Lung (tissue), 12 donors: ENCODE results near the gene ABHD3. TPM values are rescaled to one million over a fixed set of nuclear protein-coding genes. Genes with fewer than 3 reads are reported as not detected.
"Not testable (repeated sequence)": the region's sequence is repeated elsewhere in the genome, so short reads cannot be mapped to it uniquely, and the experiment has no call there.

Experiments
- ATAC-seq: fragments of 200-7000 bp; cut with Tn5 transposase; one replicate; pipeline ENCODE4 v1.9.1; 2020; ENCODE audit warnings: moderate number of reproducible peaks; ENCODE audit not compliant: insufficient read depth, low FRiP score
- DNase-seq, 3 donors: peaks; one replicate each; pipeline ENCODE4 v3.0.0-alpha.2; 2013 to 2017
- H3K27ac ChIP-seq, 2 donors: one replicate each; pipeline ENCODE4 v1.5.1; 2013; ENCODE audit warnings: mild to moderate bottlenecking in 2 of 2, moderate library complexity in 2 of 2, control low read depth in 1 of 2, inconsistent platforms in 1 of 2, low read depth in 1 of 2, low read length in 1 of 2
- H3K27me3 ChIP-seq, 3 donors: one replicate each; pipeline ENCODE4 v1.5.1; 2013; ENCODE audit warnings: low read length in 2 of 3; ENCODE audit not compliant: control insufficient read depth in 3 of 3, insufficient read depth in 3 of 3
- H3K36me3 ChIP-seq, 4 donors: one replicate each; pipeline ENCODE4 v1.5.1; 2013; ENCODE audit warnings: low read length in 4 of 4, mild to moderate bottlenecking in 1 of 4, moderate library complexity in 1 of 4; ENCODE audit not compliant: control insufficient read depth in 4 of 4, insufficient read depth in 4 of 4
- H3K4me1 ChIP-seq, 5 donors: one replicate each; pipeline ENCODE4 v1.5.1; 2013; ENCODE audit warnings: low read length in 5 of 5, mild to moderate bottlenecking in 2 of 5, moderate library complexity in 1 of 5; ENCODE audit not compliant: control insufficient read depth in 5 of 5, insufficient read depth in 5 of 5
- H3K4me3 ChIP-seq: one replicate; pipeline ENCODE4 v1.5.1; 2013; ENCODE audit warnings: mild to moderate bottlenecking, control low read depth, moderate library complexity
- H3K9ac ChIP-seq, 2 donors: one replicate each; pipeline ENCODE4 v1.5.1; 2013; ENCODE audit warnings: low read length in 2 of 2, control low read depth in 1 of 2; ENCODE audit not compliant: insufficient read depth in 1 of 2
- H3K9me3 ChIP-seq, 4 donors: one replicate each; pipeline ENCODE4 v1.5.1; 2013; ENCODE audit warnings: low read length in 3 of 4, mild to moderate bottlenecking in 1 of 4, moderate library complexity in 1 of 4; ENCODE audit not compliant: control insufficient read depth in 4 of 4, insufficient read depth in 3 of 4
- CTCF ChIP-seq: IDR thresholded peaks from 2 replicates; pipeline ENCODE4 v1.5.1; 2012; ENCODE audit warnings: mild to moderate bottlenecking; ENCODE audit errors: control extremely low read depth, extremely low read depth
- WGBS, 2 donors: extraction: QIAGEN DNeasy Blood & Tissue Kit; methylation state at CpG; one replicate each; pipeline ENCODE4 v1.1.7; 2013; 5-methylcytosine and 5-hydroxymethylcytosine counted together
- polyA plus RNA-seq, 2 donors: library from polyadenylated mRNA; stranded (reverse); fragments of 200-250 nt; gene quantifications; one replicate each; pipeline ENCODE4 v1.2.1, GENCODE V29; 2013
- total RNA-seq, 2 donors: library from RNA; depleted of rRNA in 1 of 2; stranded (reverse); fragments of >200 nt in 1 of 2; gene quantifications; one replicate each; pipeline ENCODE4 v1.2.1, GENCODE V29; 2014 to 2021
- donor health status: control.
- donor health status: control.
- donor health status: Bipolar disorder and iron deficiency.
- donor health status: healthy.
- donor health status: DM: yes; HTN: yes; CAD: no.

Gene ABHD3
- total and polyA plus RNA-seq, 4 donors, result 20.8 to 31.3 (median 22.9) TPM

GRCh38 chr18:21612125-21613039 lies 92.2 kb downstream of the ABHD3 start, which contains the start of gene SNRPD1:
Gene SNRPD1, plus strand, starts transcription at chr18:21612314. Its CDS starts 116 bp downstream, at chr18:21612430.
- Histone ChIP-seq H3K27ac (peak within 1 kb of the TSS; percentile 74 to 92), H3K9ac (peak within 1 kb of the TSS; percentile 7 to 87), H3K27me3 (no peaks in the 10 kb centered on the region), H3K4me1 (peaks cover 0 to 11% (median 5%) of the 10 kb centered on the region in 5 donors), H3K9me3 (no peaks in the 10 kb centered on the region), H3K4me3 (peak within 1 kb of the TSS; percentile 96), H3K36me3 (peaks cover 0 to 16% (median 5%) of the 10 kb centered on the region in 4 donors)
- WGBS, 2 donors, result 1% methylated on average over 58 to 59 of the region's 59 CpGs
- DNase-seq (peak; percentile 93 to 96 (median 93)), ATAC-seq (peak; percentile 100)
- peak; percentile 93 for TF ChIP-seq CTCF

GRCh38 chr18:21611401-21612124 lies 93.0 kb downstream of the ABHD3 start:
- DNase-seq, result peak; percentile 15 to 39 (median 38)
- not testable (repeated sequence) for H3K9me3 ChIP-seq, H3K9ac ChIP-seq, ATAC-seq, H3K4me3 ChIP-seq, H3K27me3 ChIP-seq
- 61% methylated on average over 27 to 30 of the region's 30 CpGs for WGBS, 2 donors
- peak overlapping the region; percentile 29 to 92 for H3K27ac ChIP-seq
- peaks cover 0 to 11% (median 5%) of the 10 kb centered on the region in 5 donors for H3K4me1 ChIP-seq
- peaks cover 0 to 12% (median 1%) of the 10 kb centered on the region in 4 donors for H3K36me3 ChIP-seq

- peak overlapping the region in 1 of 2 donors; percentile 44 for H3K9ac ChIP-seq
- no peaks in the 10 kb centered on the region for H3K36me3 ChIP-seq
- H3K4me1 ChIP-seq, result peaks cover 0 to 12% (median 0%) of the 10 kb centered on the region in 5 donors
- ATAC-seq, result no peak
- no peaks in the 10 kb centered on the region for H3K9me3 ChIP-seq
- no peak overlapping the region for H3K4me3 ChIP-seq
- H3K27me3 ChIP-seq, result no peaks in the 10 kb centered on the region
- peak in 2 of 3 donors; percentile 50 to 54 for DNase-seq
- TF ChIP-seq CTCF, result no peak
- no peak overlapping the region for H3K27ac ChIP-seq
These were observed 99.4 kb downstream of the ABHD3 start for GRCh38 chr18:21605213-21605612.

- peak overlapping the region in 1 of 2 donors; percentile 44 for H3K9ac ChIP-seq
- DNase-seq (peak in 1 of 3 donors; percentile 40), ATAC-seq (no peak)
- no peak for TF ChIP-seq CTCF
- H3K4me3 ChIP-seq, result no peak overlapping the region
- H3K4me1 ChIP-seq, result peaks cover 0 to 12% (median 0%) of the 10 kb centered on the region in 5 donors
- no peaks in the 10 kb centered on the region for H3K9me3 ChIP-seq
- WGBS, 2 donors, result 20 to 52% methylated on average over 2 of the region's 2 CpGs
- H3K27me3 ChIP-seq, result no peaks in the 10 kb centered on the region
- peak overlapping the region in 1 of 2 donors; percentile 33 for H3K27ac ChIP-seq
- no peaks in the 10 kb centered on the region for H3K36me3 ChIP-seq
These were observed 99.9 kb downstream of the ABHD3 start for GRCh38 chr18:21604671-21605070.
